ENCODE data around the gene CLEC16A.

DNA sequence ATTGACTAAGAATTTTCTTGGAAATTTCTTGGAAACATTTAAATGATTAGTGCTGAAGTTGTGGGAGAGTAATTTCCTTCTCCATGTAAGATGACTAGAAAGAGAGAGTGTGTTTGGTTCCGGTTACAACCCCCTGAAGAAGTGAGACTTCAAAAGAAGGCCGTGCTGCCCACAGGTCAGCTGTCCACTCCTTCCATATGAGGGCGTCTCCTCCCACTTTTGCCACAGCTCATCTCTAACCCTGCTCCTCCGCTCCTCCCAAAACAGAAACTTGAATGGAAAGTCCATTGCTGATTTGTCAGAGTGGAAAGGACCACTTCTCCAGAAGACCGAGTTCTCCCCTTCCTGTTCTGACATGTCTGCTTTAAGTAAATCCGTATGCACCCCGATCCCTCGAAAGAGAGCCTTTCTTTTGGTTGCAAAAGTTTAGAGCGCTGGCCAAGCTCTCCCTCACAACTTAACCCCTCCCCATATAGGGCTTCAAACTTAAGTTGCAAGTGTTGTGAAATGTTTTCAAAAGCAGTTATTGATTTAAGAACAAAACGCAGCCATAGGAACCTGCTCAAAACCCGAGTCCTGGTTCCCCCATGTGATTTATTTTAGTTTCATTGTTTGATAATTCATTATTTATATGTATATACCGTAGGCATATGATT is 182.2 kb downstream of the CLEC16A start:
- no peak for TF ChIP-seq POLR2A (IDR thresholded peaks at IDR 0.05; ENCODE audit: low read length)
- TF ChIP-seq GATA1 (IDR thresholded peaks at IDR 0.05; ENCODE audit: low read depth, low read length), result no peak
